H9 (cell line): ENCODE measurements around the gene PERM1. TPM values are rescaled to one million over a fixed set of nuclear protein-coding genes. Genes with fewer than 3 reads are reported as not detected.
A peak's percentile ranks its signal among the peaks of the same experiment; 100 is the strongest.

Source experiments
- DNase-seq: peaks from one replicate; pipeline ENCODE4 v3.0.0-alpha.2; 2017
- H2AFZ ChIP-seq: one replicate; pipeline ENCODE4 v1.6.1; 2013; ENCODE audit warnings: mild to moderate bottlenecking, low read length, control low read depth, moderate library complexity
- H2AK5ac ChIP-seq: 2 replicates; pipeline ENCODE4 v1.6.1; 2013; ENCODE audit warnings: low read length, control low read depth, mixed read lengths; ENCODE audit not compliant: insufficient read length
- H2BK120ac ChIP-seq: one replicate; pipeline ENCODE4 v1.6.1; 2013; ENCODE audit warnings: low read depth, mild to moderate bottlenecking, low read length, control low read depth, inconsistent platforms; ENCODE audit not compliant: poor library complexity, severe bottlenecking
- H2BK12ac ChIP-seq: 2 replicates; pipeline ENCODE4 v1.6.1; 2013; ENCODE audit warnings: low read length, control low read depth, mixed read lengths, low read depth; ENCODE audit not compliant: insufficient read length
- H2BK15ac ChIP-seq: 2 replicates; pipeline ENCODE4 v1.6.1; 2013; ENCODE audit warnings: low read depth, low read length, control low read depth
- H2BK20ac ChIP-seq: one replicate; pipeline ENCODE4 v1.6.1; 2013; ENCODE audit warnings: low read depth, mild to moderate bottlenecking, low read length, control low read depth, inconsistent platforms; ENCODE audit not compliant: poor library complexity, severe bottlenecking
- H2BK5ac ChIP-seq: 2 replicates; pipeline ENCODE4 v1.6.1; 2013; ENCODE audit warnings: low read length, control low read depth, mixed read lengths; ENCODE audit not compliant: insufficient read length
- H3K14ac ChIP-seq: 2 replicates; pipeline ENCODE4 v1.6.1; 2013; ENCODE audit warnings: low read length, control low read depth; ENCODE audit not compliant: insufficient read depth
- H3K18ac ChIP-seq: 2 replicates; pipeline ENCODE4 v1.6.1; 2013; ENCODE audit warnings: low read depth, mild to moderate bottlenecking, mixed read lengths, low read length, control low read depth; ENCODE audit not compliant: insufficient read length
- H3K23ac ChIP-seq: 2 replicates; pipeline ENCODE4 v1.6.1; 2013; ENCODE audit warnings: low read length, control low read depth, mixed read lengths, low read depth; ENCODE audit not compliant: insufficient read length
- H3K23me2 ChIP-seq: 2 replicates; pipeline ENCODE4 v1.6.1; 2013; ENCODE audit warnings: low read depth, mild to moderate bottlenecking, mixed read lengths, low read length, control low read depth; ENCODE audit not compliant: insufficient read length, poor library complexity, severe bottlenecking
- H3K27ac ChIP-seq: 2 replicates; pipeline ENCODE4 v1.5.1; 2013; ENCODE audit warnings: low read length, control low read depth, mixed read lengths, low read depth; ENCODE audit not compliant: insufficient read length
- H3K27me3 ChIP-seq: 2 replicates; pipeline ENCODE4 v1.6.1; 2013; ENCODE audit warnings: low read length, control low read depth, inconsistent platforms; ENCODE audit not compliant: insufficient read depth
- H3K4ac ChIP-seq: 2 replicates; pipeline ENCODE4 v1.6.1; 2013; ENCODE audit warnings: low read depth, mild to moderate bottlenecking, control low read depth, inconsistent platforms, low read length, moderate library complexity
- H3K4me1 ChIP-seq: 2 replicates; pipeline ENCODE4 v1.6.1; 2013; ENCODE audit warnings: low read length, control low read depth, inconsistent platforms; ENCODE audit not compliant: insufficient read depth
- H3K4me2 ChIP-seq: 2 replicates; pipeline ENCODE4 v1.6.1; 2013; ENCODE audit warnings: low read length, control low read depth, mixed read lengths; ENCODE audit not compliant: insufficient read length, insufficient read depth
- H3K56ac ChIP-seq: 2 replicates; pipeline ENCODE4 v1.6.1; 2013; ENCODE audit warnings: low read depth, mild to moderate bottlenecking, mixed read lengths, low read length, control low read depth; ENCODE audit not compliant: insufficient read length
- H3K79me1 ChIP-seq: 2 replicates; pipeline ENCODE4 v1.6.1; 2013; ENCODE audit warnings: low read depth, mild to moderate bottlenecking, moderate library complexity, low read length, control low read depth, inconsistent platforms; ENCODE audit not compliant: insufficient read depth, poor library complexity, severe bottlenecking
- H3K79me2 ChIP-seq: 2 replicates; pipeline ENCODE4 v1.6.1; 2013; ENCODE audit warnings: low read length, control low read depth, inconsistent platforms; ENCODE audit not compliant: insufficient read depth
- H3K9ac ChIP-seq: 2 replicates; pipeline ENCODE4 v1.6.1; 2013; ENCODE audit warnings: low read length, control low read depth, mixed read lengths; ENCODE audit not compliant: insufficient read length; ENCODE audit errors: extremely low read depth
- H3K9me3 ChIP-seq: one replicate; pipeline ENCODE4 v1.6.1; 2013; ENCODE audit warnings: low read depth, low read length, inconsistent platforms; ENCODE audit not compliant: control insufficient read depth
- H3T11ph ChIP-seq: one replicate; pipeline ENCODE4 v1.6.1; 2013; ENCODE audit warnings: mild to moderate bottlenecking, low read length, control low read depth, inconsistent platforms
- H4K20me1 ChIP-seq: one replicate; pipeline ENCODE4 v1.6.1; 2013; ENCODE audit not compliant: control insufficient read depth, insufficient read length, insufficient read depth
- H4K5ac ChIP-seq: 2 replicates; pipeline ENCODE4 v1.6.1; 2013; ENCODE audit warnings: low read depth, mild to moderate bottlenecking, mixed read lengths, low read length, control low read depth; ENCODE audit not compliant: insufficient read length
- H4K8ac ChIP-seq: replicated peaks from 2 replicates; pipeline ENCODE4 v1.6.1; 2013; ENCODE audit warnings: low read length, control low read depth, mixed read lengths, low read depth; ENCODE audit not compliant: insufficient read length
- H4K91ac ChIP-seq: 2 replicates; pipeline ENCODE4 v1.6.1; 2013; ENCODE audit warnings: low read depth, mild to moderate bottlenecking, moderate library complexity, mixed read lengths, low read length, control low read depth; ENCODE audit not compliant: insufficient read length
- H3K27ac Mint-ChIP-seq, 3 experiments: 2 replicates in 2 of 3; 3 replicates in 1 of 3; pipeline ENCODE4 v1.8.0; 2020 to 2021; ENCODE audit warnings: mixed read lengths in 3 of 3, mild to moderate bottlenecking in 1 of 3, moderate library complexity in 1 of 3
- H3K27me3 Mint-ChIP-seq: 2 replicates; pipeline ENCODE4 v1.8.0; 2021; ENCODE audit warnings: low read depth, mild to moderate bottlenecking, moderate library complexity, mixed read lengths
- H3K36me3 Mint-ChIP-seq, 3 experiments: 2 replicates in 2 of 3; 3 replicates in 1 of 3; pipeline ENCODE4 v1.8.0; 2020 to 2021; ENCODE audit warnings: low read depth in 3 of 3, mixed read lengths in 3 of 3; ENCODE audit not compliant: insufficient read depth in 1 of 3
- H3K4me1 Mint-ChIP-seq, 2 experiments: 2 replicates each; pipeline ENCODE4 v1.8.0; 2020; ENCODE audit warnings: mixed read lengths in 2 of 2
- H3K4me3 Mint-ChIP-seq, 2 experiments: 2 replicates in 1 of 2; 3 replicates in 1 of 2; pipeline ENCODE4 v1.8.0; 2020 to 2021; ENCODE audit warnings: mild to moderate bottlenecking in 2 of 2, mixed read lengths in 2 of 2, moderate library complexity in 1 of 2
- H3K9me3 Mint-ChIP-seq, 2 experiments: 2 replicates in 1 of 2; 3 replicates in 1 of 2; pipeline ENCODE4 v1.8.0; 2020; ENCODE audit warnings: mild to moderate bottlenecking in 2 of 2, mixed read lengths in 2 of 2, moderate library complexity in 1 of 2
- WGBS: extraction: QIAGEN DNeasy Blood & Tissue Kit; methylation state at CpG from one replicate; pipeline ENCODE4 v1.1.7; 2013; ENCODE audit warnings: missing lambda C conversion rate, low lambda C conversion rate, mixed read lengths; ENCODE audit not compliant: insufficient read length; ENCODE audit errors: extremely low coverage; 5-methylcytosine and 5-hydroxymethylcytosine counted together
- total RNA-seq: library from RNA; stranded (reverse); gene quantifications from 2 replicates; pipeline ENCODE4 v1.2.1, GENCODE V29; 2021
- TF ChIP-seq, protein P1 (sequence below): fragments of 200-600 bp; sonication (generic); conservative IDR thresholded peaks from 3 replicates; pipeline ENCODE4 v1.8.0; 2021; ENCODE audit warnings: antibody characterized with exemption, mild to moderate bottlenecking

PERM1 gene
- total RNA-seq, 1 experiment from 2014 or later: not detected

- no peaks in the 10 kb centered on the region for H3K9me3 ChIP-seq
- H2BK5ac ChIP-seq: no peak overlapping the region
- no peak overlapping the region for H4K8ac ChIP-seq
- Mint-ChIP-seq H3K36me3 (peaks cover under 1 to 13% (median 5%) of the 10 kb centered on the region in 3 experiments), H3K27ac (no peak overlapping the region), H3K4me1 (peaks cover 5 to 43% of the 10 kb centered on the region in 2 experiments), H3K27me3 (peaks cover 68% of the 10 kb centered on the region), H3K4me3 (peak overlapping the region; percentile 40 to 69), H3K9me3 (no peaks in the 10 kb centered on the region)
- no peak overlapping the region for H4K5ac ChIP-seq
- DNase-seq: no peak
- H3K4me2 ChIP-seq: peak overlapping the region; percentile 36
- H3K18ac ChIP-seq: no peak overlapping the region
- H3K27ac ChIP-seq: no peak overlapping the region
- H4K91ac ChIP-seq: no peak overlapping the region
- no peaks in the 10 kb centered on the region for H4K20me1 ChIP-seq
- H2BK120ac ChIP-seq: no peak overlapping the region
- no peak overlapping the region for H3K14ac ChIP-seq
- no peaks in the 10 kb centered on the region for H3K79me2 ChIP-seq
- no peaks in the 10 kb centered on the region for H3K4me1 ChIP-seq
- TF ChIP-seq, protein P1, sequence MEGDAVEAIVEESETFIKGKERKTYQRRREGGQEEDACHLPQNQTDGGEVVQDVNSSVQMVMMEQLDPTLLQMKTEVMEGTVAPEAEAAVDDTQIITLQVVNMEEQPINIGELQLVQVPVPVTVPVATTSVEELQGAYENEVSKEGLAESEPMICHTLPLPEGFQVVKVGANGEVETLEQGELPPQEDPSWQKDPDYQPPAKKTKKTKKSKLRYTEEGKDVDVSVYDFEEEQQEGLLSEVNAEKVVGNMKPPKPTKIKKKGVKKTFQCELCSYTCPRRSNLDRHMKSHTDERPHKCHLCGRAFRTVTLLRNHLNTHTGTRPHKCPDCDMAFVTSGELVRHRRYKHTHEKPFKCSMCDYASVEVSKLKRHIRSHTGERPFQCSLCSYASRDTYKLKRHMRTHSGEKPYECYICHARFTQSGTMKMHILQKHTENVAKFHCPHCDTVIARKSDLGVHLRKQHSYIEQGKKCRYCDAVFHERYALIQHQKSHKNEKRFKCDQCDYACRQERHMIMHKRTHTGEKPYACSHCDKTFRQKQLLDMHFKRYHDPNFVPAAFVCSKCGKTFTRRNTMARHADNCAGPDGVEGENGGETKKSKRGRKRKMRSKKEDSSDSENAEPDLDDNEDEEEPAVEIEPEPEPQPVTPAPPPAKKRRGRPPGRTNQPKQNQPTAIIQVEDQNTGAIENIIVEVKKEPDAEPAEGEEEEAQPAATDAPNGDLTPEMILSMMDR: no peak
- H3K27me3 ChIP-seq: peaks cover 45% of the 10 kb centered on the region
- H2BK20ac ChIP-seq: no peak overlapping the region
- no peak overlapping the region for H3T11ph ChIP-seq
- H3K79me1 ChIP-seq: no peaks in the 10 kb centered on the region
- no peak overlapping the region for H3K56ac ChIP-seq
- H2AK5ac ChIP-seq: no peak overlapping the region
- no peak overlapping the region for H2BK12ac ChIP-seq
- WGBS: no CpG with 5 or more reads among the region's 86 CpGs
- no peak overlapping the region for H2AFZ ChIP-seq
- H3K9ac ChIP-seq: no peak overlapping the region
- H3K4ac ChIP-seq: no peak overlapping the region
- H2BK15ac ChIP-seq: no peak overlapping the region
- H3K23me2 ChIP-seq: peaks cover 6% of the 10 kb centered on the region
- H3K23ac ChIP-seq: no peak overlapping the region
Measured at GRCh38 chr1:940107-941014, 41.5 kb downstream of the PERM1 start.
